WTC11 (cell line): ENCODE results near the gene VCL. TPM values are rescaled to one million over a fixed set of nuclear protein-coding genes. Genes with fewer than 3 reads are reported as not detected.
"Not testable (repeated sequence)": the region's sequence is repeated elsewhere in the genome, so short reads cannot be mapped to it uniquely, and the experiment has no call there.

Experiments
- ATAC-seq: fragments of 200-7000 bp; cut with Tn5 transposase; 2 replicates; pipeline ENCODE4 v1.10.0; 2021; ENCODE audit warnings: mild to moderate bottlenecking, moderate library complexity
- CTCF ChIA-PET: fragments of 300-600 bp; sonication (Branson Sonifier 250); formaldehyde crosslinking; loops from one replicate; lab custom pipeline; 2021; ENCODE audit warnings: antibody characterized with exemption; lab: Charles Lee
- POLR2A ChIA-PET: fragments of 350-600 bp; sonication (Branson Sonifier 250); formaldehyde crosslinking; loops from one replicate; lab custom pipeline; 2021; ENCODE audit warnings: antibody characterized with exemption; lab: Charles Lee
- DNase-seq: peaks from one replicate; pipeline ENCODE4 v3.0.0; 2021; ENCODE audit warnings: low spot score
- H3K27ac Mint-ChIP-seq: 2 replicates; pipeline ENCODE4 v1.8.0; 2021; ENCODE audit warnings: mixed read lengths
- H3K27me3 Mint-ChIP-seq: 2 replicates; pipeline ENCODE4 v1.8.0; 2021; ENCODE audit warnings: low read depth, mild to moderate bottlenecking, moderate library complexity, mixed read lengths
- H3K36me3 Mint-ChIP-seq: 2 replicates; pipeline ENCODE4 v1.8.0; 2021; ENCODE audit warnings: mixed read lengths
- H3K4me1 Mint-ChIP-seq: 2 replicates; pipeline ENCODE4 v1.8.0; 2022; ENCODE audit warnings: mixed read lengths
- H3K4me3 Mint-ChIP-seq: 2 replicates; pipeline ENCODE4 v1.8.0; 2021; ENCODE audit warnings: mild to moderate bottlenecking, moderate library complexity, mixed read lengths
- H3K9me3 Mint-ChIP-seq: 2 replicates; pipeline ENCODE4 v1.8.0; 2021; ENCODE audit warnings: mixed read lengths
- AR ChIP-seq: fragments of 250-450 bp; sonication (Bioruptor Pico); IDR thresholded peaks from 2 replicates; pipeline ENCODE4 v1.9.0; 2021; ENCODE audit warnings: mild to moderate bottlenecking
- E2F5 ChIP-seq: sonication (generic); formaldehyde crosslinking; IDR thresholded peaks from 2 replicates; pipeline ENCODE4 v1.8.1; 2022; ENCODE audit warnings: mild to moderate bottlenecking, moderate library complexity, missing genetic modification reagents
- ERG ChIP-seq: fragments of 250-450 bp; sonication (Bioruptor Pico); IDR thresholded peaks from 2 replicates; pipeline ENCODE4 v1.8.0; 2021; ENCODE audit warnings: mild to moderate bottlenecking
- HMGA2 ChIP-seq: fragments of 250-450 bp; sonication (Bioruptor Pico); IDR thresholded peaks from 2 replicates; pipeline ENCODE4 v1.4.0; 2021; ENCODE audit warnings: mild to moderate bottlenecking, moderate library complexity
- MAX ChIP-seq: sonication (generic); formaldehyde crosslinking; IDR thresholded peaks from 2 replicates; pipeline ENCODE4 v1.8.0; 2022; ENCODE audit warnings: mild to moderate bottlenecking, missing genetic modification reagents
- ZNF121 ChIP-seq: sonication (generic); formaldehyde crosslinking; IDR thresholded peaks from 2 replicates; pipeline ENCODE4 v1.8.0; 2023; ENCODE audit warnings: missing genetic modification reagents
- ZNF425 ChIP-seq: fragments of 250-450 bp; sonication (Bioruptor Pico); conservative IDR thresholded peaks from 2 replicates; pipeline ENCODE4 v1.9.0; 2021; ENCODE audit warnings: mild to moderate bottlenecking
- total RNA-seq: library from RNA; stranded (reverse); gene quantifications from 3 replicates; pipeline ENCODE4 v1.2.3, GENCODE V29; 2021

VCL gene
- total RNA-seq, 1 experiment from 2014 or later: 225 TPM

GRCh38 chr10:73962386-73962785, 35.5 kb upstream of the VCL start:
- peak overlapping the region; percentile 70 for H3K27ac Mint-ChIP-seq

GRCh38 chr10:73963533-73963932, 34.4 kb upstream of the VCL start:
- H3K4me1 Mint-ChIP-seq: peaks cover 48% of the 10 kb centered on the region
- POLR2A ChIA-PET: interaction anchor here (6.8 kb wide), 1 partner anchor 37 kb away, joined by 140 read pairs; the partner anchor contains the start of gene VCL

More at GRCh38 chr10:73962386-73962785, 35.5 kb upstream of the VCL start:
- H3K27me3 Mint-ChIP-seq: no peaks in the 10 kb centered on the region
- no peaks in the 10 kb centered on the region for H3K9me3 Mint-ChIP-seq
- DNase-seq (no peak), ATAC-seq (no peak)
- POLR2A ChIA-PET: interaction anchor here (0.8 kb wide), 1 partner anchor 44 kb away, joined by 3 read pairs; no protein-coding TSS in a partner anchor
- CTCF ChIA-PET: interaction anchor here (1.0 to 2.8 kb wide), 3 partner anchors 22 to 119 kb away, joined by 4 to 8 read pairs (median 5); no protein-coding TSS in a partner anchor
- no peak overlapping the region for H3K4me3 Mint-ChIP-seq
- peaks cover 36% of the 10 kb centered on the region for H3K4me1 Mint-ChIP-seq
- no peak for TF ChIP-seq ZNF121 (CRISPR knock-in tag)
- no peak for TF ChIP-seq E2F5 (CRISPR knock-in tag)
- TF ChIP-seq HMGA2 (CRISPR knock-in tag): no peak
- H3K36me3 Mint-ChIP-seq: no peaks in the 10 kb centered on the region

GRCh38 chr10:73964743-73965142, 33.2 kb upstream of the VCL start:
- ChIA-PET POLR2A (interaction anchor here (6.8 kb wide), 1 partner anchor 36 kb away, joined by 140 read pairs; the partner anchor contains the start of gene VCL), CTCF (interaction anchor here (1.6 to 5.3 kb wide), 4 partner anchors 7 to 85 kb away, joined by 4 to 33 read pairs (median 14); partner anchors contain the start of gene VCL)
- TF ChIP-seq ERG (CRISPR knock-in tag): no peak
- TF ChIP-seq MAX (CRISPR knock-in tag): no peak
- TF ChIP-seq ZNF121 (CRISPR knock-in tag): peak; percentile 86
- peaks cover 60% of the 10 kb centered on the region for H3K4me1 Mint-ChIP-seq
- H3K27me3 Mint-ChIP-seq: no peaks in the 10 kb centered on the region
- DNase-seq: no peak
- H3K9me3 Mint-ChIP-seq: no peaks in the 10 kb centered on the region
- no peak overlapping the region for H3K4me3 Mint-ChIP-seq
- no peaks in the 10 kb centered on the region for H3K36me3 Mint-ChIP-seq
- ATAC-seq: no peak
- H3K27ac Mint-ChIP-seq: peak overlapping the region; percentile 100

More at GRCh38 chr10:73963533-73963932, 34.4 kb upstream of the VCL start:
- H3K27me3 Mint-ChIP-seq, ATAC-seq, H3K4me3 Mint-ChIP-seq, H3K9me3 Mint-ChIP-seq, H3K36me3 Mint-ChIP-seq, DNase-seq: not testable (repeated sequence)
- CTCF ChIA-PET: interaction anchor here (1.2 to 2.8 kb wide), 3 partner anchors 23 to 84 kb away, joined by 4 to 8 read pairs (median 4); no protein-coding TSS in a partner anchor
- peak overlapping the region; percentile 95 for H3K27ac Mint-ChIP-seq

GRCh38 chr10:73965267-73965889, 32.5 kb upstream of the VCL start:
- not testable (repeated sequence) for DNase-seq
- CTCF ChIA-PET: interaction anchor here (1.0 to 5.3 kb wide), 7 partner anchors 8 to 79 kb away, joined by 3 to 33 read pairs (median 6); partner anchors contain the start of gene VCL

More at GRCh38 chr10:73965267-73965889, 32.5 kb upstream of the VCL start:
- peak overlapping the region; percentile 59 for H3K4me3 Mint-ChIP-seq
- not testable (repeated sequence) for H3K36me3 Mint-ChIP-seq, H3K9me3 Mint-ChIP-seq, ATAC-seq, H3K27me3 Mint-ChIP-seq
- H3K4me1 Mint-ChIP-seq: peaks cover 65% of the 10 kb centered on the region
- H3K27ac Mint-ChIP-seq: peak overlapping the region; percentile 100
- TF ChIP-seq AR (CRISPR knock-in tag) (peak; percentile 72; the same call in 1 of the 2 replicates), ZNF425 (0 out of 2 replicates have a peak, but pooled peaks have one; percentile 2)
- POLR2A ChIA-PET: interaction anchor here (0.9 to 6.8 kb wide), 5 partner anchors 29 to 60 kb away, joined by 3 to 140 read pairs (median 6); partner anchors contain the start of gene VCL
